ENCODE results near the gene CBFA2T2.

DNA sequence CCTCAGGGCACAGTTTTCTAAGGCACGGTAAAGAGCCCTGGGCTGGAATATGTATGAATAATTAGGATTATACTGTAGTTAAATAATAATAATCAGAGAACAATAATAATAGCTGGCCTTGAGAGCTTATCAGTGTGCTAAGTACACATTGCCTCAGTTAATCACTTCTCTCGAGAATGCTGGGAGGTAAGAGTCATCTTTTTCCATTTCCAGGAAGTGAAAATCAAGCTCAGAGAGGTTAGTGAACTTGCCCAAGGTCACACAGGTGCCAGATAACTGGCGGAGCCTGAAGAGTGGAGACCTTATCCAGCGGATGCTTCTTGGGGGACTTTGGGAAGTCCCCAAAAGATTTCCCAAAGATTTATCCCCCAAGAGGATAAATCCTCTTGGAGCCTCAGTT lies 19.4 kb upstream of the CBFA2T2 start:
- TF ChIP-seq, protein P1, sequence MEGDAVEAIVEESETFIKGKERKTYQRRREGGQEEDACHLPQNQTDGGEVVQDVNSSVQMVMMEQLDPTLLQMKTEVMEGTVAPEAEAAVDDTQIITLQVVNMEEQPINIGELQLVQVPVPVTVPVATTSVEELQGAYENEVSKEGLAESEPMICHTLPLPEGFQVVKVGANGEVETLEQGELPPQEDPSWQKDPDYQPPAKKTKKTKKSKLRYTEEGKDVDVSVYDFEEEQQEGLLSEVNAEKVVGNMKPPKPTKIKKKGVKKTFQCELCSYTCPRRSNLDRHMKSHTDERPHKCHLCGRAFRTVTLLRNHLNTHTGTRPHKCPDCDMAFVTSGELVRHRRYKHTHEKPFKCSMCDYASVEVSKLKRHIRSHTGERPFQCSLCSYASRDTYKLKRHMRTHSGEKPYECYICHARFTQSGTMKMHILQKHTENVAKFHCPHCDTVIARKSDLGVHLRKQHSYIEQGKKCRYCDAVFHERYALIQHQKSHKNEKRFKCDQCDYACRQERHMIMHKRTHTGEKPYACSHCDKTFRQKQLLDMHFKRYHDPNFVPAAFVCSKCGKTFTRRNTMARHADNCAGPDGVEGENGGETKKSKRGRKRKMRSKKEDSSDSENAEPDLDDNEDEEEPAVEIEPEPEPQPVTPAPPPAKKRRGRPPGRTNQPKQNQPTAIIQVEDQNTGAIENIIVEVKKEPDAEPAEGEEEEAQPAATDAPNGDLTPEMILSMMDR (IDR thresholded peaks at IDR 0.05) = no peak
- no peak for TF ChIP-seq EZH2 (IDR thresholded peaks at IDR 0.05; ENCODE audit: borderline replicate concordance, insufficient read depth, low read depth, low read length, poor library complexity, severe bottlenecking)

All from B cell (primary cell).